ENCODE results near the gene SLC25A53. TPM values are rescaled to one million over a fixed set of nuclear protein-coding genes. Genes with fewer than 3 reads are reported as not detected.

Gene SLC25A53
- total RNA-seq, 4 donors from 2014 or later: 13.3 to 25.7 (median 21.6) TPM

DNA sequence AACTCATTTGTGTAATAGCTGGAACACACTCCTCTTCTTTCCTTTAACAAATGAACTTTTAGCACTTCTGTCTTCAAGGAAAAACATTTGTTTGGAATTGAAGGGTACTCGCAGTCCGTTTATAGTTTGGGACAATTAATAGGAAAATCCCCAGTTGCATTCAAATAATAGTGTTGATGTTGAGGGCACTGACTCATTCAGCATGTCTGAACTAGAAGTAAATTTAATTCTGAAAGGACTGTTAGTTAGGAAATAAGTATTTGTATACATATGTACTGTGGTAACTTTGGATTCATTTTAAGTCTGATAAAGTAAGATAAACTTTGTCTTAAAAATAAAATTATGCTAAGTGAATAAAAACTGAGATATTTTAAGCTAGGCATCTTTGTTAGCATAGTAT lies 36.7 kb upstream of the SLC25A53 start:
- DNase-seq: no peak
- WGBS, 2 donors: 96 to 97% methylated on average over 2 of the region's 2 CpGs
- no peaks in the 10 kb centered on the region for H3K9me3 ChIP-seq
- no peaks in the 10 kb centered on the region for H3K27me3 ChIP-seq
- TF ChIP-seq, protein P1, sequence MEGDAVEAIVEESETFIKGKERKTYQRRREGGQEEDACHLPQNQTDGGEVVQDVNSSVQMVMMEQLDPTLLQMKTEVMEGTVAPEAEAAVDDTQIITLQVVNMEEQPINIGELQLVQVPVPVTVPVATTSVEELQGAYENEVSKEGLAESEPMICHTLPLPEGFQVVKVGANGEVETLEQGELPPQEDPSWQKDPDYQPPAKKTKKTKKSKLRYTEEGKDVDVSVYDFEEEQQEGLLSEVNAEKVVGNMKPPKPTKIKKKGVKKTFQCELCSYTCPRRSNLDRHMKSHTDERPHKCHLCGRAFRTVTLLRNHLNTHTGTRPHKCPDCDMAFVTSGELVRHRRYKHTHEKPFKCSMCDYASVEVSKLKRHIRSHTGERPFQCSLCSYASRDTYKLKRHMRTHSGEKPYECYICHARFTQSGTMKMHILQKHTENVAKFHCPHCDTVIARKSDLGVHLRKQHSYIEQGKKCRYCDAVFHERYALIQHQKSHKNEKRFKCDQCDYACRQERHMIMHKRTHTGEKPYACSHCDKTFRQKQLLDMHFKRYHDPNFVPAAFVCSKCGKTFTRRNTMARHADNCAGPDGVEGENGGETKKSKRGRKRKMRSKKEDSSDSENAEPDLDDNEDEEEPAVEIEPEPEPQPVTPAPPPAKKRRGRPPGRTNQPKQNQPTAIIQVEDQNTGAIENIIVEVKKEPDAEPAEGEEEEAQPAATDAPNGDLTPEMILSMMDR (IDR thresholded peaks at IDR 0.05): no peak
- TF ChIP-seq POLR2A (IDR thresholded peaks at IDR 0.05): no peak
- H3K27ac ChIP-seq: no peak overlapping the region
- peaks cover 0 to 8% of the 10 kb centered on the region in 2 donors for H3K36me3 ChIP-seq
- intact Hi-C loops (cut with DNase I): no loop called here
- H3K4me3 ChIP-seq (replicated peaks in 1 of 3): no peak overlapping the region
- no peaks in the 10 kb centered on the region for H3K4me1 ChIP-seq

DNA sequence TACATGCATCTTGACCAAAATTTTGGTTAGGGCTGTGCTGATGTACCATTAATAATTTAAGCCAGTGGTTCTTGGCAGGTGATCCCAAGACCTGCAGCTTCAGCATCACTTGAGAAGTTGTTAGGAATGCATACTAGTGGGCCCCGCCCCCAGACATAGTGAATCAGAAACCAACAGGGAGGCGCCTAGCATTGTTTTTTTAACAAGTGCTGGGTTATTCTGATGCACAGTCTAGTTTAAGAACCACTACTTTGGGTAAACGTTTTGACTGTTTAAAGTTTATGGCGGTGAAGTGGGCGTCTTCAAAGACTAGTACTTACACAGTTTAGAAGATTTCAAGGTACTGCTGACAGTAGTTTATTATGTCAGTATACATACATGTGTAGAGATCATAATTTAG lies 33.0 kb upstream of the SLC25A53 start:
- Histone ChIP-seq H3K4me3 (replicated peaks in 1 of 3) (no peak overlapping the region), H3K9me3 (no peaks in the 10 kb centered on the region), H3K27me3 (no peaks in the 10 kb centered on the region), H3K27ac (no peak overlapping the region), H3K4me1 (no peaks in the 10 kb centered on the region), H3K36me3 (peaks cover 0 to 14% of the 10 kb centered on the region in 2 donors)
- WGBS, 2 donors: 62 to 88% methylated on average over 5 of the region's 5 CpGs
- intact Hi-C loops (cut with DNase I): no loop called here
- DNase-seq: no peak
- TF ChIP-seq, protein P1 (IDR thresholded peaks at IDR 0.05): no peak
- TF ChIP-seq POLR2A (IDR thresholded peaks at IDR 0.05): no peak

DNA sequence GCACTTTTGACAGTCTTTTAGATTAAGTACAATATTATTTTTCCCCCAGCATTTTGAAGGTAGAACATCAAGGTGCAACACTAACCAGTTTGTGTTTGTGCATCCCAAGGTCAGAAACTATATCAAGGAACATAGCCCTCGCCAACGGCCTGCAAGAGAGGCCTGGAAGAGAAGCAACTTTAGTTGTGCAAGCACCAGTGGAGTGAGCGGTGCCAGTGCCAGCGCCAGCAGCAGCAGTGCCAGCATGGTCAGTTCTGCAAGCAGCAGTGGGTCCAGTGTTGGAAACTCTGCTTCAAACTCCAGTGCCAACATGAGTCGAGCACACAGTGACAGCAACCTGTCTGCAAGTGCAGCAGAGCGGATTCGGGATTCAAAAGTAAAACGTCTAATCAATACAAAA lies 31.1 kb upstream of the SLC25A53 start:
- peaks cover 0 to 14% of the 10 kb centered on the region in 2 donors for H3K36me3 ChIP-seq
- no peak overlapping the region for H3K4me3 ChIP-seq (replicated peaks in 1 of 3)
- no peak for DNase-seq
- 90 to 96% methylated on average over 7 of the region's 8 CpGs for WGBS, 2 donors
- H3K4me1 ChIP-seq: no peaks in the 10 kb centered on the region
- H3K27ac ChIP-seq: no peak overlapping the region
- intact Hi-C loops (cut with DNase I): no loop called here
- H3K27me3 ChIP-seq: no peaks in the 10 kb centered on the region
- no peak for TF ChIP-seq POLR2A (IDR thresholded peaks at IDR 0.05)
- TF ChIP-seq, protein P1 (IDR thresholded peaks at IDR 0.05): no peak
- no peaks in the 10 kb centered on the region for H3K9me3 ChIP-seq

DNA sequence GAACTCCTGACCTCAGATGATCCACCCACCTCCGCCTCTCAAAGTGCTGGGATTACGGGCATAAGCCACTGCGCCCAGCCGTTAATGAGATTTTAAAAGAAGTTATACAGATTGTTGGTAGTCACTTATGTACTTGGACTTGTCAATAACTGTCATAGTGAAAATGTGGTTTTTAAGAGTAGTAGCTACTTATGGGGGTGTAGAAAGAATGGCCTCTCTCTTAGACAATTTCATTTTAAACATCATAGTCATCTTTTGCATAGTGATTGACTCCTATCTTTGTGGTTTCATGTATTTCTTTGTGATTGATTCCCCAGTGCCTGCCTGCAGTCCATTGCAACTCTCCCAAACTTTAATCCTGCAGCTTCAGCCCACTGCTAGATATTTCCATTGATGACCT lies 26.9 kb upstream of the SLC25A53 start:
- Histone ChIP-seq H3K27ac (no peak overlapping the region), H3K9me3 (no peaks in the 10 kb centered on the region), H3K27me3 (no peaks in the 10 kb centered on the region), H3K4me1 (no peaks in the 10 kb centered on the region), H3K4me3 (replicated peaks in 1 of 3) (no peak overlapping the region), H3K36me3 (peaks cover 0 to 7% of the 10 kb centered on the region in 2 donors)
- TF ChIP-seq, protein P1 (IDR thresholded peaks at IDR 0.05): no peak
- no peak for TF ChIP-seq POLR2A (IDR thresholded peaks at IDR 0.05)
- WGBS, 2 donors: 91 to 94% methylated on average over 4 of the region's 4 CpGs
- intact Hi-C loops (cut with DNase I): no loop called here
- DNase-seq: no peak

DNA sequence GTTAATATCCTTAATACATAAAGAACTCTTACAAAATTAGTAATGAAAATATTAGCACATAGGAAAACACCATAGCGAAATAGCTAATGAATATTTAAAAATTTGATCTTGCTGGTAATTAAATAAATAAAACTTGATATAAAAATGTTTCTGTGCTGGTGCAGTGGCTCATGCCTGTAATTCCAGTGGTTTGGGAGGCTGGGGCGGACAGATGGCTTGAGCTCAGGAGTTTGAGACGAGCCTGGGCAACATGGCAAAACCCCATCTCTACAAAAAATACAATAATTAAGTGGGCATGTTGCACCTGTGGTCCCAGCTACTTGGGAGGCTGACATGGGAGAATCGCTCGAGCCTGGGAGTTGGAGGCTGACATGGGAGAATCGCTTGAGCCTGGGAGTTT lies 17.0 kb upstream of the SLC25A53 start:
- no peak for DNase-seq
- intact Hi-C loops (cut with DNase I): no loop called here
- Histone ChIP-seq H3K4me3 (replicated peaks in 1 of 3) (no peak overlapping the region), H3K36me3 (peaks cover 0 to 3% of the 10 kb centered on the region in 2 donors), H3K27me3 (no peaks in the 10 kb centered on the region), H3K4me1 (no peaks in the 10 kb centered on the region), H3K9me3 (no peaks in the 10 kb centered on the region), H3K27ac (no peak overlapping the region)
- WGBS, 2 donors: 94% methylated on average over 6 of the region's 6 CpGs
- TF ChIP-seq, protein P1 (IDR thresholded peaks at IDR 0.05): no peak
- no peak for TF ChIP-seq POLR2A (IDR thresholded peaks at IDR 0.05)

Measured in thyroid gland (tissue), 4 donors.